Esophagus squamous epithelium (tissue), 4 donors: ENCODE data around the gene PLA2G2D.

Source experiments
- CTCF ChIP-seq, 6 experiments: fragments of 450-650 bp in 4 of 6; fragments of 200-600 bp in 2 of 6; sonication (generic) in 2 of 6; IDR thresholded peaks; one replicate each; pipeline ENCODE4 v1.5.1; 2016 to 2019; ENCODE audit warnings: antibody characterized with exemption in 6 of 6, mild to moderate bottlenecking in 4 of 6, moderate library complexity in 4 of 6
- POLR2A ChIP-seq, 4 donors: fragments of 450-650 bp; IDR thresholded peaks; one replicate each; pipeline ENCODE4 v1.6.1; 2017; ENCODE audit warnings: antibody characterized with exemption in 4 of 4, mild to moderate bottlenecking in 4 of 4, moderate library complexity in 3 of 4

DNA sequence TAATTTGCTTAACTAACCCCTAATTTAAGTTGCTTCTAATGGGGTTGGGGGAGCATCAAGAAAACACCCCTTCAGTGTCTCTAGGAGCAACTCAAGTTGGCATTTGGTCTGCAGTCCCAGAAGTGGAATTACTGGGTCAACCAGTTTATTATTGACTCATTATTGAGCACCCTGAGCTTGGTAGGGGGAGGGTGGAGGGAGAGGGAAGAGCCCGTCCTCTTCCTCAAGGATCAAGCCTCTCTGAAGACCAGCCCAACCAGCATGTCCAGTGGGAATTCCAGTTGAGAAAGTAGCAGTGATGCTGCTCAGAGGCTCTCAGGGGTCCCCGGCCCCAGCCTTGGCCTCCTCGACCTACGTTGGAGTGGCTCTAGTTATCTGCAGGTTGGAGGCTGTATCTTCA lies 17.7 kb upstream of the PLA2G2D start:
- no peak for TF ChIP-seq CTCF (IDR thresholded peaks at IDR 0.05)
- no peak for TF ChIP-seq POLR2A (IDR thresholded peaks at IDR 0.05)
